Colonic mucosa (tissue), 4 donors: ENCODE data around the gene SETBP1. TPM values are rescaled to one million over a fixed set of nuclear protein-coding genes. Genes with fewer than 3 reads are reported as not detected.

Experiments used
- DNase-seq: peaks from one replicate; pipeline ENCODE4 v3.0.0-alpha.2; 2020
- H3K27ac ChIP-seq: fragments of 200-600 bp; one replicate; pipeline ENCODE4 v1.8.0; 2021
- H3K27me3 ChIP-seq: fragments of 200-600 bp; one replicate; pipeline ENCODE4 v1.8.0; 2021
- H3K36me3 ChIP-seq: fragments of 200-600 bp; one replicate; pipeline ENCODE4 v1.8.0; 2021
- H3K4me1 ChIP-seq: fragments of 200-600 bp; one replicate; pipeline ENCODE4 v1.8.0; 2021; ENCODE audit warnings: mild to moderate bottlenecking
- H3K4me3 ChIP-seq: fragments of 200-600 bp; one replicate; pipeline ENCODE4 v1.8.0; 2021
- H3K9ac ChIP-seq, 2 donors: one replicate each; pipeline ENCODE4 v1.7.0; 2013; ENCODE audit warnings: control low read depth in 2 of 2, low read depth in 2 of 2, low read length in 2 of 2
- H3K9me3 ChIP-seq: fragments of 200-600 bp; one replicate; pipeline ENCODE4 v1.8.0; 2021
- intact Hi-C: fragments of 100-400 bp; cut with DNase I; formaldehyde crosslinking; loops from one replicate; pipeline ENCODE4 v1.14.1; 2022
- total RNA-seq, 2 donors: library from RNA; stranded (reverse); fragmentation: NEBNext Ultra II Directional in 1 of 2; extraction: Animal tissue kit (Norgen Biotek cat#: 25700) in 1 of 2; gene quantifications; one replicate each; pipeline ENCODE4 v1.2.1, GENCODE V29; 2021
- TF ChIP-seq, protein P1 (sequence below): fragments of 200-600 bp; IDR thresholded peaks from one replicate; pipeline ENCODE4 v1.8.0; 2022; ENCODE audit warnings: antibody characterized with exemption, mild to moderate bottlenecking
- donor health status: healthy.
- donor health status: DM: no; HTN: no; CAD: no.
- donor health status: DM: no; HTN: no; CAD: no.

The SETBP1 gene
- total RNA-seq, 2 donors from 2014 or later = 9.6 to 11.8 TPM

- H3K36me3 ChIP-seq = no peaks in the 10 kb centered on the region
- TF ChIP-seq, protein P1, sequence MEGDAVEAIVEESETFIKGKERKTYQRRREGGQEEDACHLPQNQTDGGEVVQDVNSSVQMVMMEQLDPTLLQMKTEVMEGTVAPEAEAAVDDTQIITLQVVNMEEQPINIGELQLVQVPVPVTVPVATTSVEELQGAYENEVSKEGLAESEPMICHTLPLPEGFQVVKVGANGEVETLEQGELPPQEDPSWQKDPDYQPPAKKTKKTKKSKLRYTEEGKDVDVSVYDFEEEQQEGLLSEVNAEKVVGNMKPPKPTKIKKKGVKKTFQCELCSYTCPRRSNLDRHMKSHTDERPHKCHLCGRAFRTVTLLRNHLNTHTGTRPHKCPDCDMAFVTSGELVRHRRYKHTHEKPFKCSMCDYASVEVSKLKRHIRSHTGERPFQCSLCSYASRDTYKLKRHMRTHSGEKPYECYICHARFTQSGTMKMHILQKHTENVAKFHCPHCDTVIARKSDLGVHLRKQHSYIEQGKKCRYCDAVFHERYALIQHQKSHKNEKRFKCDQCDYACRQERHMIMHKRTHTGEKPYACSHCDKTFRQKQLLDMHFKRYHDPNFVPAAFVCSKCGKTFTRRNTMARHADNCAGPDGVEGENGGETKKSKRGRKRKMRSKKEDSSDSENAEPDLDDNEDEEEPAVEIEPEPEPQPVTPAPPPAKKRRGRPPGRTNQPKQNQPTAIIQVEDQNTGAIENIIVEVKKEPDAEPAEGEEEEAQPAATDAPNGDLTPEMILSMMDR = no peak
- no peak overlapping the region for H3K27ac ChIP-seq
- no peak overlapping the region for H3K4me3 ChIP-seq
- intact Hi-C loops = no loop called here
- no peak overlapping the region for H3K9ac ChIP-seq
- no peaks in the 10 kb centered on the region for H3K9me3 ChIP-seq
- DNase-seq = no peak
- H3K27me3 ChIP-seq = no peaks in the 10 kb centered on the region
- H3K4me1 ChIP-seq = no peaks in the 10 kb centered on the region
Observed at GRCh38 chr18:44870631-44871502, 190.2 kb downstream of the SETBP1 start.

DNA sequence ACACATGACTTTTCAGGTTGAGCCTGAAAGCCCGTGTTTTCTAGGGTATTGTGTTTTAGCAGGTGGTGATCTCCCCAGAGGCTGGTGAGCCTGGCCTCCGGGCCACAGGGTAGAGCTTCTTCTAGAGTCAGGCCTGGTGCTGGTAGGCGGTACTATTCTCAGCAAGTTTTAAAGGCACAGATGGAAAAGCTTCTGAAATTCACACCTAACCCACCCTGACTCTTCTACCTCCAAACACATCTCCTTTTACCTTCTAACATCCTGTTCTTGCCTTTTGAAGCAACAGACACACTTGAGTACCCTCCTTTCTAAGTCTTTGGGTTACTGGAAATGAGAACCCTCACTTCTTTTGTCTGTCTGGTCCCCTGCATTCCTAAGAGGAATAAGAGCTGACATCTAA is 191.1 kb downstream of the SETBP1 start:
- no peaks in the 10 kb centered on the region for H3K9me3 ChIP-seq
- no peak overlapping the region for H3K27ac ChIP-seq
- DNase-seq = no peak
- no peak overlapping the region for H3K4me3 ChIP-seq
- H3K4me1 ChIP-seq = no peaks in the 10 kb centered on the region
- no peak overlapping the region for H3K9ac ChIP-seq
- TF ChIP-seq, protein P1 = no peak
- intact Hi-C loops = no loop called here
- no peaks in the 10 kb centered on the region for H3K36me3 ChIP-seq
- H3K27me3 ChIP-seq = no peaks in the 10 kb centered on the region

DNA sequence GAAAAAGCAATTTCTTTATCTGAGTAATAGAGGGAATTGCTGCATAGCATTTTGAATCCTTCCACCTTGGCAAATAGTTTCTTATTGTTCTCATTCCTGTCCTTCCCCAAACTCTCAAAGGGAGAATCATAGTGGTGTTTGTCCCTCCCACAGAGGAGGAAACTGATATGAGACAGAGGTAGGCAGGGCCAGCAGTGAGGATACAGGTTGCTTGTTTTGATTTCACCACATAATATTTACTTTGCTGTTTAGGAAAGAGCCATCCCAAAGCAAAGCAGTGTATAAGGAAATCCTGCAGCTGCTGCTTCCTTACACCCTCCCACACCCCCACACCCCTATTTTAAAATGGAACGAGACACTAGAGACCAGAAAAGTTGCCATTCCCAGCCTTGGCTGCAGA is 195.3 kb downstream of the SETBP1 start:
- H3K4me3 ChIP-seq = no peak overlapping the region
- TF ChIP-seq, protein P1 = no peak
- no peaks in the 10 kb centered on the region for H3K4me1 ChIP-seq
- H3K27ac ChIP-seq = no peak overlapping the region
- no peak for DNase-seq
- no peak overlapping the region for H3K9ac ChIP-seq
- intact Hi-C loops = no loop called here
- H3K27me3 ChIP-seq = no peaks in the 10 kb centered on the region
- H3K36me3 ChIP-seq = no peaks in the 10 kb centered on the region
- H3K9me3 ChIP-seq = no peaks in the 10 kb centered on the region

GRCh38 chr18:44876755-44877154 is 196.1 kb downstream of the SETBP1 start:
- Histone ChIP-seq H3K27ac (no peak overlapping the region), H3K27me3 (no peaks in the 10 kb centered on the region), H3K9ac (no peak overlapping the region), H3K9me3 (no peaks in the 10 kb centered on the region), H3K4me3 (no peak overlapping the region), H3K36me3 (no peaks in the 10 kb centered on the region), H3K4me1 (no peaks in the 10 kb centered on the region)
- TF ChIP-seq, protein P1 = no peak
- DNase-seq = no peak
- intact Hi-C loops = no loop called here

DNA sequence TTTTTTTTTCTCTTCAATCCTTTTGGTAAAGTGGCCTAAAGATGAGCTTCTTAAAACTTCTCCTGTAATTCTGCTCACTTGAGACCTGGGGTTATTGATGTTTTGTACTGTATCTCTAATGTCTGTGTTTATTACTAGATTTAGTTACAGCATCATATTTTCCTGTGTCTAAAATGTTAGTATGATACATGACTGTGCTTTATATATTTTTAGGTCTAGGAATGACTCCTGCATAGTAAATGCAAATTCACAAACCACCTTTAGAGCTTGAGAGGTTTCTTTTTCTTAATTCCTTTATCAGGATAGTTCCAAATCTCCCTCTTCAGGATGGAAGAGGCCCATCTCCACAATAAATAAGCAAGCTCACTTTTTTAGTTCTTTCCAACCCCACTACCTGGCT is 197.6 kb downstream of the SETBP1 start:
- H3K27me3 ChIP-seq = no peaks in the 10 kb centered on the region
- H3K4me3 ChIP-seq = no peak overlapping the region
- intact Hi-C loops = no loop called here
- no peak overlapping the region for H3K27ac ChIP-seq
- H3K4me1 ChIP-seq = no peaks in the 10 kb centered on the region
- H3K9ac ChIP-seq = no peak overlapping the region
- DNase-seq = no peak
- TF ChIP-seq, protein P1 = no peak
- H3K36me3 ChIP-seq = no peaks in the 10 kb centered on the region
- no peaks in the 10 kb centered on the region for H3K9me3 ChIP-seq
